HepG2 (cell line): ENCODE measurements around the gene TANC1. TPM values are rescaled to one million over a fixed set of nuclear protein-coding genes. Genes with fewer than 3 reads are reported as not detected.

Experiments
- ARID3A ChIP-seq: IDR thresholded peaks from 2 replicates; pipeline ENCODE4 v1.6.1; 2012; ENCODE audit warnings: low read depth, low read length, improper control_type of control experiment
- ELF4 ChIP-seq: sonication (generic); formaldehyde crosslinking; IDR thresholded peaks from 2 replicates; pipeline ENCODE4 v1.5.0; 2020; ENCODE audit warnings: missing genetic modification reagents, mild to moderate bottlenecking, moderate library complexity, borderline replicate concordance
- FOXA1 ChIP-seq, 2 experiments: fragments of 450-650 bp in 1 of 2; sonication (generic) in 1 of 2; formaldehyde crosslinking in 1 of 2; IDR thresholded peaks; 2 replicates each; pipeline versions ENCODE4 v1.4.0 to v1.6.1; 2016 to 2020; ENCODE audit warnings: missing genetic modification reagents in 1 of 2
- FOXA3 ChIP-seq: IDR thresholded peaks from 2 replicates; pipeline ENCODE4 v1.6.1; 2016; ENCODE audit warnings: missing genetic modification reagents, missing compliant biosample characterization
- KDM2A ChIP-seq: sonication (generic); formaldehyde crosslinking; IDR thresholded peaks from 2 replicates; pipeline ENCODE4 v1.4.0; 2020; ENCODE audit warnings: low read depth, missing genetic modification reagents, borderline replicate concordance
- KLF16 ChIP-seq, 2 experiments: sonication (generic) in 1 of 2; formaldehyde crosslinking in 1 of 2; IDR thresholded peaks; 2 replicates each; pipeline versions ENCODE4 v1.6.1 to v1.8.0; 2016 to 2023; ENCODE audit warnings: missing genetic modification reagents in 2 of 2, missing compliant biosample characterization in 1 of 2
- MED1 ChIP-seq: sonication (generic); formaldehyde crosslinking; IDR thresholded peaks from 2 replicates; pipeline ENCODE4 v1.4.0; 2020; ENCODE audit warnings: missing genetic modification reagents
- NAIF1 ChIP-seq: sonication (generic); formaldehyde crosslinking; IDR thresholded peaks from 2 replicates; pipeline ENCODE4 v1.5.0; 2020; ENCODE audit warnings: mild to moderate bottlenecking, missing genetic modification reagents, borderline replicate concordance
- NFYC ChIP-seq: IDR thresholded peaks from 2 replicates; pipeline ENCODE4 v1.6.1; 2016; ENCODE audit warnings: missing genetic modification reagents, missing compliant biosample characterization
- RAD21 ChIP-seq: fragments of 450-650 bp; formaldehyde crosslinking; IDR thresholded peaks from 2 replicates; pipeline ENCODE4 v1.5.0; 2020; ENCODE audit warnings: mild to moderate bottlenecking
- SAP130 ChIP-seq: IDR thresholded peaks from 2 replicates; pipeline ENCODE4 v1.6.1; 2016; ENCODE audit warnings: low read depth
- SMAD3 ChIP-seq: sonication (generic); formaldehyde crosslinking; IDR thresholded peaks from 2 replicates; pipeline ENCODE4 v1.4.0; 2020; ENCODE audit warnings: missing genetic modification reagents
- TEAD3 ChIP-seq: optimal IDR thresholded peaks from 2 replicates; pipeline ENCODE3; 2016; ENCODE audit warnings: borderline replicate concordance
- THAP11 ChIP-seq: IDR thresholded peaks from 2 replicates; pipeline ENCODE4 v1.6.1; 2016; ENCODE audit warnings: missing biosample characterization, missing genetic modification reagents
- THAP7 ChIP-seq: sonication (generic); formaldehyde crosslinking; IDR thresholded peaks from 2 replicates; pipeline ENCODE4 v1.8.1; 2023; ENCODE audit warnings: mild to moderate bottlenecking, missing genetic modification reagents
- ZFP36 ChIP-seq: fragments of 150-350 bp; IDR thresholded peaks from 2 replicates; pipeline ENCODE4 v1.6.1; 2018; ENCODE audit warnings: borderline replicate concordance, low read length, low read depth; ENCODE audit not compliant: partially characterized antibody
- ZFP36L1 ChIP-seq: sonication (generic); formaldehyde crosslinking; IDR thresholded peaks from 2 replicates; pipeline ENCODE4 v1.8.0; 2022; ENCODE audit warnings: mild to moderate bottlenecking, missing genetic modification reagents, moderate library complexity
- ZNF224 ChIP-seq: sonication (generic); formaldehyde crosslinking; IDR thresholded peaks from 2 replicates; pipeline ENCODE4 v1.5.0; 2020; ENCODE audit warnings: mild to moderate bottlenecking, missing genetic modification reagents
- ZNF564 ChIP-seq: sonication (generic); formaldehyde crosslinking; IDR thresholded peaks from 2 replicates; pipeline ENCODE4 v1.8.1; 2023; ENCODE audit warnings: mild to moderate bottlenecking, missing genetic modification reagents
- ZNF567 ChIP-seq: sonication (generic); formaldehyde crosslinking; IDR thresholded peaks from 2 replicates; pipeline ENCODE4 v1.8.1; 2023; ENCODE audit warnings: mild to moderate bottlenecking, missing genetic modification reagents, borderline replicate concordance
- ZNF772 ChIP-seq: sonication (generic); formaldehyde crosslinking; IDR thresholded peaks from 2 replicates; pipeline ENCODE4 v1.5.0; 2020; ENCODE audit warnings: mild to moderate bottlenecking, missing genetic modification reagents
- ZSCAN25 ChIP-seq: sonication (generic); formaldehyde crosslinking; IDR thresholded peaks from 2 replicates; pipeline ENCODE4 v1.8.0; 2022; ENCODE audit warnings: mild to moderate bottlenecking, missing genetic modification reagents
- polyA plus RNA-seq, 8 experiments: library from polyadenylated mRNA; depleted of rRNA in 3 of 8; stranded (reverse) in 7 of 8; unstranded in 1 of 8; fragments of >200 nt; fragmentation: Illumina TruSeq in 4 of 8; extraction: Trizol in 4 of 8; gene quantifications; 2 replicates each; pipeline versions ENCODE4 v1.2.1 to v1.2.3, GENCODE V29; 2011 to 2016; ENCODE audit warnings: low read depth in 4 of 8, missing spikeins in 1 of 8, mixed read lengths in 1 of 8; ENCODE audit not compliant: insufficient read depth in 1 of 8
- total RNA-seq, 5 experiments: library from RNA; depleted of rRNA; stranded (reverse); fragments of >200 nt; fragmentation: Illumina TruSeq; extraction: Trizol; gene quantifications; 2 replicates each; pipeline ENCODE4 v1.2.3, GENCODE V29; 2016; ENCODE audit warnings: low read depth in 1 of 5
- TF ChIP-seq, protein P1 (sequence below): IDR thresholded peaks from 2 replicates; pipeline ENCODE4 v1.4.0; 2020; ENCODE audit warnings: mild to moderate bottlenecking, missing genetic modification reagents
- TF ChIP-seq, protein P2 (sequence below): IDR thresholded peaks from 2 replicates; pipeline ENCODE4 v1.6.1; 2016; ENCODE audit warnings: low read depth, borderline replicate concordance

Gene TANC1
- total and polyA plus RNA-seq, 2 of the 13 experiments (the other 11 are each of a cell fraction or from before 2014, with no cell fraction given) = 2.3 to 5.6 TPM

- TF ChIP-seq, protein P1, sequence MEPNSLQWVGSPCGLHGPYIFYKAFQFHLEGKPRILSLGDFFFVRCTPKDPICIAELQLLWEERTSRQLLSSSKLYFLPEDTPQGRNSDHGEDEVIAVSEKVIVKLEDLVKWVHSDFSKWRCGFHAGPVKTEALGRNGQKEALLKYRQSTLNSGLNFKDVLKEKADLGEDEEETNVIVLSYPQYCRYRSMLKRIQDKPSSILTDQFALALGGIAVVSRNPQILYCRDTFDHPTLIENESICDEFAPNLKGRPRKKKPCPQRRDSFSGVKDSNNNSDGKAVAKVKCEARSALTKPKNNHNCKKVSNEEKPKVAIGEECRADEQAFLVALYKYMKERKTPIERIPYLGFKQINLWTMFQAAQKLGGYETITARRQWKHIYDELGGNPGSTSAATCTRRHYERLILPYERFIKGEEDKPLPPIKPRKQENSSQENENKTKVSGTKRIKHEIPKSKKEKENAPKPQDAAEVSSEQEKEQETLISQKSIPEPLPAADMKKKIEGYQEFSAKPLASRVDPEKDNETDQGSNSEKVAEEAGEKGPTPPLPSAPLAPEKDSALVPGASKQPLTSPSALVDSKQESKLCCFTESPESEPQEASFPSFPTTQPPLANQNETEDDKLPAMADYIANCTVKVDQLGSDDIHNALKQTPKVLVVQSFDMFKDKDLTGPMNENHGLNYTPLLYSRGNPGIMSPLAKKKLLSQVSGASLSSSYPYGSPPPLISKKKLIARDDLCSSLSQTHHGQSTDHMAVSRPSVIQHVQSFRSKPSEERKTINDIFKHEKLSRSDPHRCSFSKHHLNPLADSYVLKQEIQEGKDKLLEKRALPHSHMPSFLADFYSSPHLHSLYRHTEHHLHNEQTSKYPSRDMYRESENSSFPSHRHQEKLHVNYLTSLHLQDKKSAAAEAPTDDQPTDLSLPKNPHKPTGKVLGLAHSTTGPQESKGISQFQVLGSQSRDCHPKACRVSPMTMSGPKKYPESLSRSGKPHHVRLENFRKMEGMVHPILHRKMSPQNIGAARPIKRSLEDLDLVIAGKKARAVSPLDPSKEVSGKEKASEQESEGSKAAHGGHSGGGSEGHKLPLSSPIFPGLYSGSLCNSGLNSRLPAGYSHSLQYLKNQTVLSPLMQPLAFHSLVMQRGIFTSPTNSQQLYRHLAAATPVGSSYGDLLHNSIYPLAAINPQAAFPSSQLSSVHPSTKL (CRISPR knock-in tag) = peak; percentile 38; the same call in 1 of the 2 replicates
- TF ChIP-seq, protein P2, sequence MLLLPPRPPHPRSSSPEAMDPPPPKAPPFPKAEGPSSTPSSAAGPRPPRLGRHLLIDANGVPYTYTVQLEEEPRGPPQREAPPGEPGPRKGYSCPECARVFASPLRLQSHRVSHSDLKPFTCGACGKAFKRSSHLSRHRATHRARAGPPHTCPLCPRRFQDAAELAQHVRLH (CRISPR knock-in tag) = peak; percentile 25; the same call in 1 of the 2 replicates
- TF ChIP-seq FOXA3 (CRISPR knock-in tag) (0 out of 2 replicates have a peak, but pooled peaks have one; percentile 26), SMAD3 (peak; percentile 64; the same call in 1 of the 2 replicates), TEAD3 (CRISPR knock-in tag) (peak; percentile 51), ZNF567 (CRISPR knock-in tag) (0 out of 2 replicates have a peak, but pooled peaks have one; percentile 74), ZFP36 (no peak), ZFP36L1 (CRISPR knock-in tag) (no peak), THAP7 (CRISPR knock-in tag) (no peak), NFYC (CRISPR knock-in tag) (no peak), MED1 (CRISPR knock-in tag) (peak; percentile 24; the same call in 1 of the 2 replicates), KLF16 (CRISPR knock-in tag; IDR thresholded peaks at IDR 0.05) (peak in 1 of 2 experiments; percentile 59; a peak in 1 of 4 replicates), ARID3A (0 out of 2 replicates have a peak, but pooled peaks have one; percentile 23), ZSCAN25 (no peak), FOXA1 (IDR thresholded peaks at IDR 0.05) (no peak), FOXA1 (CRISPR knock-in tag; IDR thresholded peaks at IDR 0.05) (0 out of 2 replicates have a peak, but pooled peaks have one; percentile 8), ZNF564 (CRISPR knock-in tag) (no peak), THAP11 (CRISPR knock-in tag) (0 out of 2 replicates have a peak, but pooled peaks have one; percentile 11), SAP130 (0 out of 2 replicates have a peak, but pooled peaks have one; percentile 15), ELF4 (CRISPR knock-in tag) (no peak), ZNF224 (CRISPR knock-in tag) (no peak), RAD21 (CRISPR knock-in tag) (peak; percentile 94), ZNF772 (CRISPR knock-in tag) (no peak), KDM2A (CRISPR knock-in tag) (peak; percentile 60; the same call in 1 of the 2 replicates), NAIF1 (no peak)
Measured at GRCh38 chr2:159118115-159118858, 149.8 kb downstream of the TANC1 start (continued).
